T-helper 1 cell treated with Interleukin-12 subunit alpha and Interleukin-12 subunit beta and Interleukin-4 antibody, amounts not matched to agents 30 μg/mL and 1 μg/mL, for 36 hours (primary cell): Measurements from ENCODE around the gene HCST.
"Not testable (repeated sequence)": the region's sequence is repeated elsewhere in the genome, so short reads cannot be mapped to it uniquely, and the experiment has no call there.

Experiments used
- H3K27ac Mint-ChIP-seq: one replicate; pipeline ENCODE4 v1.8.0; 2021; ENCODE audit warnings: mild to moderate bottlenecking, mixed read lengths
- H3K27me3 Mint-ChIP-seq: one replicate; pipeline ENCODE4 v1.8.0; 2021; ENCODE audit warnings: low read depth, mixed read lengths
- H3K36me3 Mint-ChIP-seq: one replicate; pipeline ENCODE4 v1.8.0; 2021; ENCODE audit warnings: low read depth, mixed read lengths
- H3K4me1 Mint-ChIP-seq: one replicate; pipeline ENCODE4 v1.8.0; 2021; ENCODE audit warnings: low read depth, mixed read lengths
- H3K4me3 Mint-ChIP-seq: one replicate; pipeline ENCODE4 v1.8.0; 2021; ENCODE audit warnings: mild to moderate bottlenecking, moderate library complexity, mixed read lengths
- H3K9me3 Mint-ChIP-seq: one replicate; pipeline ENCODE4 v1.8.0; 2021; ENCODE audit warnings: mixed read lengths

HCST gene

DNA sequence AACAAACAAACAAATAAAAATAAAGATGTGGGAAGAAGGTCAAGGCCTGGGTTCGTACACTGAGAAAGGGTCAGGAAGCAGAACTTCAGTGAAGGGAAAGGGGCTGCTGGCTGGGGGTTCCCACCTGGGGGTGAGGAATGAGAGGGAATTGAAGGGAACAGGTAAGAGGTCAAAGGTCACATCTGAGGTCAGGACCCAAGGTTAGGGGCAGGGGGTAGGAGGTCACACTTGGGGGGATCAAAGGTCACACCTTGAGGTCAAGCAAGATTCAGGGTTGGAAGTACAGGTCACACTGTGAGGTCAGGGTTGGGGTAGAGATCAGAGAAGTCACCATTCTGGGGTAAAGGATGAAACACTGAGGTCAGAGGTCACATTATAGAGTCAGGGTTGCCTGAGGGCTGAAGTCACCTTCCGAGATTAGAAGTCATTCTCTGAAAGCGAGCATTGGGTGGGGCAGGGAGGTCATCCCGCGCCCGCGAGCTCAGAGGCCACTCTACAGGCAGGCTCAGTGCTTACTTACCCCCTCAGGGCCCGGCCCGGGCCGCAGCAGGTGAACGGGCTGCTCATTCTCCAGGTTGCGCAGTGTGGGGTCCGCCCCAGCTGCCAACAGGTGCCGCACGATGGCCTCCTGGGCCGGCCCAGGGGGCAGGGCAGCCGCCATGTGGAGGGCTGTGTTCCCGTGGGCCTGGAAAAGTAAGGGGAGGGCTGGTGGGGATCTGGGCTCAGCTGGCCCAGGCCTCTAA lies 12.8 kb upstream of the HCST start:
- peaks cover 47% of the 10 kb centered on the region for H3K36me3 Mint-ChIP-seq
- peaks cover 3% of the 10 kb centered on the region for H3K4me1 Mint-ChIP-seq
- no peak overlapping the region for H3K4me3 Mint-ChIP-seq
- H3K27ac Mint-ChIP-seq: no peak overlapping the region
- H3K27me3 Mint-ChIP-seq: no peaks in the 10 kb centered on the region
- no peaks in the 10 kb centered on the region for H3K9me3 Mint-ChIP-seq

GRCh38 chr19:35890113-35890650 lies 12.1 kb upstream of the HCST start:
- Mint-ChIP-seq H3K36me3 (peaks cover 49% of the 10 kb centered on the region), H3K27me3 (no peaks in the 10 kb centered on the region), H3K4me3 (no peak overlapping the region), H3K9me3 (no peaks in the 10 kb centered on the region), H3K27ac (no peak overlapping the region), H3K4me1 (peaks cover 3% of the 10 kb centered on the region)

DNA sequence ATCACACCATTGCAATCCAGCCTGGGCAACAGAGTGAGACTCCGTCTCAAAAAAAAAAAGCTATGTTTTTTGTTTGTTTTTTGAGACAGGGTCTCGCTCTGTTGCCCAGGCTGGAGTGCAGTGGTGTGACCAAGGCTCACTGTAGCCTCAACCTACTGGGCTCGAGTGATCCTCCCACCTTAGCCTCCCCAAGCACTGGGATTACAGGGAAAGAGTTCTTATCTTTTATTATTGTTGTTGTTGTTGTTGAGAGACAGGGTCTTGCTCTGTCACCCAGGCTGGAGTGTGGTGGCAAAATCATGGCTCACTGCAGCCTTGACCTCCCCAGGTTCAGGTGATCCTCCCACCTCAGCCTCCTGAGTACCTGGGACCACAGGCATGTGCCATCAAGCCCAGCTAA lies 10.5 kb upstream of the HCST start:
- not testable (repeated sequence) for H3K4me3 Mint-ChIP-seq, H3K4me1 Mint-ChIP-seq, H3K9me3 Mint-ChIP-seq, H3K27ac Mint-ChIP-seq, H3K27me3 Mint-ChIP-seq
- peaks cover 50% of the 10 kb centered on the region for H3K36me3 Mint-ChIP-seq

DNA sequence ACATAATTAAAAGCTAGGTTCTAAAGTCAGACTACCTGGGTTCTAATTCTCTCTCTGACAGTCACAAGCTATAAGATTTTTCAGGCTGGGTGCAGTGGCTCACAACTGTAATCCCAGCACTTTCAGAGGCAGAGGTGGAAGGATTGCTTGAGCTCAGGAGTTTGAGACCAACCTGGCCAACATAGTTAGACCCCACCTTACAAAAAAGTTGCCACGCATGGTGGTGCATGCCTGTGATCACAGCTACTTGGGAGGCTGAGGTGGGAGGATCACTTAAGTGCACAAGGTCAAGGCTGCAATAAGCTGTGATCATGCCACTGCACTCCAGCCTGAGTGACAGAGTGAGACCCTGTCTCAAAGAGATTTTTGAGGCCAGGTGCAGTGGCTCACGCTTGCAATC lies 8.0 kb upstream of the HCST start:
- Mint-ChIP-seq H3K4me3 (no peak overlapping the region), H3K4me1 (peaks cover 10% of the 10 kb centered on the region), H3K27ac (no peak overlapping the region), H3K27me3 (no peaks in the 10 kb centered on the region), H3K9me3 (no peaks in the 10 kb centered on the region), H3K36me3 (peaks cover 43% of the 10 kb centered on the region)

GRCh38 chr19:35895911-35896642 lies 6.3 kb upstream of the HCST start:
- Mint-ChIP-seq H3K27ac (peak overlapping the region; percentile 45), H3K9me3 (no peaks in the 10 kb centered on the region), H3K36me3 (peaks cover 31% of the 10 kb centered on the region), H3K4me1 (peaks cover 13% of the 10 kb centered on the region), H3K27me3 (no peaks in the 10 kb centered on the region), H3K4me3 (peak overlapping the region; percentile 62)

- Mint-ChIP-seq H3K9me3 (no peaks in the 10 kb centered on the region), H3K27ac (no peak overlapping the region), H3K27me3 (no peaks in the 10 kb centered on the region), H3K36me3 (peaks cover 30% of the 10 kb centered on the region), H3K4me3 (peak overlapping the region; percentile 31), H3K4me1 (peaks cover 15% of the 10 kb centered on the region)
Measured at GRCh38 chr19:35896643-35897040, 5.7 kb upstream of the HCST start.

DNA sequence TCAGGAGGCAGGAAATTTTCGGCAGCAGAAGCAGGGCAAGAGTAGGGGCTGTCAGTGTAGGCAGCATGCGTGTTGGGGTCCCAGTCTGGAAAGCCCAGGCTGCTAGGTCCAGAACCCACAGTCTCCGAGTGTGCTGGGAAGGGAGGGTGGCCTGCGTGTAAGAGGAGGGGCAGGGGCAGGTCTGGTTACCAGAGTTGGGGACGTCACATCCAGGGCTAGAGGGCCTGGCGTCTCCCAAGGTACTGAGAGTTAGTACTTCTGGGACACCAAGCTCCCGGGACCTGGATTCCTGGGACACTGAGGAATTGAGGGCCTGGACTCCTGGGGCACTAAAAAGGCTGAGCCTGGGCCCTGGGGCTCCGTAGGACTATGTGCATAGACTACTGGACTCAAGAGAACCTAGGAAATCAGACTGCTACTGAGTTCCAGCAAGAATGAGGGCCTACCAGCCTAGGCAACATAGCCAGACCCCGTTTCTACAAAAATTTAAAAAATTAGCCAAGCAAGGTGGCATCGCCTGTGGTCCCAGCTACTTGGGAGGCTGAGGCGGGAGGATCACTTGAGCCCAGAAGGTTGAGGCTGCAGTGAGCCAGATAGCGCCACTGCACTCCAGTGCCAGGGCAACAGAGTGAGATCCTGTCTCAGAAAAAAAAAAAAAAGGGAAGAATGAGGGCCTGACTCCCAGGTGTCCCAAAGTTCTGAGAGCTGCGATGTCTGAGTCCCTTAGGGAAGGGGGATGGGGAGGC lies 4.5 kb upstream of the HCST start:
- no peaks in the 10 kb centered on the region for H3K27me3 Mint-ChIP-seq
- peak overlapping the region; percentile 52 for H3K27ac Mint-ChIP-seq
- H3K4me1 Mint-ChIP-seq: peaks cover 26% of the 10 kb centered on the region
- H3K36me3 Mint-ChIP-seq: peaks cover 25% of the 10 kb centered on the region
- H3K4me3 Mint-ChIP-seq: peak overlapping the region; percentile 96
- no peaks in the 10 kb centered on the region for H3K9me3 Mint-ChIP-seq

DNA sequence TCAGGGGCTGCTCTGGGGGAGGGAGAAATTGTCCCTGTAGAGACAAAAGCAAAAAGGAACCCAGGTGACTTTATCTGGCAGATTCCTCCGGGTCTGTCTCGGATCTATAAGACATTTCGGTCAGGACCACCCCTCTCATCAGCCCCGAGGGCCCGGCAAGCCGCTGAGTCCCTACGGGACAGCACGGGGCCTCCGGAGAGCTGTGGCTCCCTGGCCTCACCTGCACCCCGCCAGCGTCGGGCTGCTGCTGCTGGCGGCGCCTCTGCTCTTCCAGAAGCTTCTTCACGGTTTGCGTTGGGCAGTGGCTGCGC lies 3.9 kb upstream of the HCST start:
- H3K36me3 Mint-ChIP-seq: peaks cover 24% of the 10 kb centered on the region
- H3K27me3 Mint-ChIP-seq: no peaks in the 10 kb centered on the region
- H3K4me1 Mint-ChIP-seq: peaks cover 31% of the 10 kb centered on the region
- no peaks in the 10 kb centered on the region for H3K9me3 Mint-ChIP-seq
- peak overlapping the region; percentile 97 for H3K27ac Mint-ChIP-seq
- H3K4me3 Mint-ChIP-seq: peak overlapping the region; percentile 96

DNA sequence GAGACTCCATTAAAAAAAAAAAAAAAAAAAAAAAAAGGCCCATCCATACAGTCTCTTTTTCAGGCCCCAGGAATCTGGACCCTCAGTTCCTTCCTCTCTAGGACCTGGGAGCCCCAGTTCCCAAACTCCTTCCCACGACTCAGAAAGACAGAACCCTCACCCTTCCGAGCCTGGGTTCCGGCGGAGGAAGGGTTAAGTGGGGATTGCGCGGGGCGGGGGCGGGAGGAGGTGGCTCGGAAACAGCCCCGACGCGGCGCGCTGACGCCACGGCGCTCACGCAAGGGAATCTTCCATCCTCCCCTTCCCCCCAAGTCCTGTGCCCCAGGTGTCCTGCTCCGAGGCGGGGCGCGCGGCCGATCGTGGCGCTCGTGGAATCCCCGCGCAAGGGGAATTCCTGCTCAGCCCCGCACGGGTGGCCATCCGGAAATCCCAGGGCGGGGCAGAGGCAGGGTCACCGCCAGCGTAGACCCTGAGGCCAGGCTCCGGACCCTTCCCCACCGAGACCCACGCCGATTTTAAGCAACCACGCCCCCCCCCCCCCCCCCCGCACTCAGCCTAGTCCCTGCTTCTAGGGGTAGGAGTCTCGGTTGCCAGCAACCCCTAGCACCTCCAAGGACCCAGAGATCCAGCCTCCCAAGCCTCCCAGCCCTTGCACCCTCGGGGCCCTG lies 2.6 kb upstream of the HCST start:
- Mint-ChIP-seq H3K4me1 (peaks cover 42% of the 10 kb centered on the region), H3K27ac (peak overlapping the region; percentile 97), H3K27me3 (no peaks in the 10 kb centered on the region), H3K9me3 (no peaks in the 10 kb centered on the region), H3K36me3 (peaks cover 25% of the 10 kb centered on the region), H3K4me3 (peak overlapping the region; percentile 96)

DNA sequence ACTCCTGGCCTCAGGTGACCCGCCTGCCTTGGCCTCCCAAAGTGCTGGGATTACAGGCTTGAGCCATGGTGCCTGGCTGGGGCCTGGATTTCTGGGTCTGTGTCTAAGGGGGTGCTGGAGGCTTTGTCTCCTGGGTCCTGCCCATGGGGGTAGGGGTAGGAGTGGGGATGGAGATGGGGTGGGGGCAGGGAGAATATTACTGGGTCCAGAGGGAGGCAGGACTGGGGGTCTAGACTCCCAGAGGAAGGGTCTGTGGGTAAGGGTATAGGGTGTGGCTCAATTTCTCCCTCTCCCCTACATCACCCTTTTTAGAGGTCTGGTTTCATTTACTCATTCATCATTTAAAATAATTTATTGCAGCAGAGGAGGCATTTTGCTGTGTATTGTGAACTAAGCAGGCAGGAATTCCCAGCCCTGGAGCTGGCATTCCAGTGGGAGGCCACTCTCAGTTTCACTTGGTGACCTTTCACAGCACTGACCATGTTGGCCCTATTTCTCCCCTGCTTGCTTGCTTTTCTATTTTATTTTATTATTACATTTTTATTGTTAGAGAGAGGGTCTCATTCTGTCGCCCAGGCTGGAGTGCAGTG lies 1.2 kb upstream of the HCST start:
- no peaks in the 10 kb centered on the region for H3K9me3 Mint-ChIP-seq
- peak overlapping the region; percentile 98 for H3K4me3 Mint-ChIP-seq
- peaks cover 17% of the 10 kb centered on the region for H3K36me3 Mint-ChIP-seq
- peak overlapping the region; percentile 97 for H3K27ac Mint-ChIP-seq
- H3K27me3 Mint-ChIP-seq: no peaks in the 10 kb centered on the region
- H3K4me1 Mint-ChIP-seq: peaks cover 44% of the 10 kb centered on the region

GRCh38 chr19:35902870-35903475 lies 644 bp downstream of the HCST start:
- Mint-ChIP-seq H3K27me3 (no peaks in the 10 kb centered on the region), H3K27ac (peak overlapping the region; percentile 96), H3K4me3 (peak overlapping the region; percentile 98), H3K36me3 (peaks cover 12% of the 10 kb centered on the region), H3K4me1 (peaks cover 40% of the 10 kb centered on the region), H3K9me3 (no peaks in the 10 kb centered on the region)

DNA sequence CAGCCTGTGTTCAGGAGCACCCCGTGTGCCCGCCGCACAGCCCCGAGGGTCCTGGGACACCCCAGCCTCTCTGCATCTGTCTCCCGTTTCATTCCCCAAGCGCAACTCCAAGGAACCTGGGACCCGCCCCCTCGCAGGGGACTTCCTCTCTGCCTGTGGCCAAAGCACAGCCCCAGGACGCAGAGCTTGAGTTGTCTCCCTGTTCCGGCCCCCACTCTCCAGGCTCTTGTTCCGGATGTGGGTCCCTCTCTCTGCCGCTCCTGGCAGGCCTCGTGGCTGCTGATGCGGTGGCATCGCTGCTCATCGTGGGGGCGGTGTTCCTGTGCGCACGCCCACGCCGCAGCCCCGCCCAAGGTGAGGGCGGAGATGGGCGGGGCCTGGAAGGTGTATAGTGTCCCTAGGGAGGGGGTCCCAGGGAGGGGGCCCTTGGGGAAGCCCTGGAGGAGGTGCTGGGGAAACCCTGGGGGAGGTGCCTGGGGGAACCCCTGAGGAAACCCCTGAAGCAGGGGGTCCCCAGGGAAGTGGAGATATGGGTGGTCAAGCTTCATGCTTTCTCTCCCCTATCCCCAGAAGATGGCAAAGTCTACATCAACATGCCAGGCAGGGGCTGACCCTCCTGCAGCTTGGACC lies 1.3 kb downstream of the HCST start:
- H3K9me3 Mint-ChIP-seq: no peaks in the 10 kb centered on the region
- H3K27me3 Mint-ChIP-seq: no peaks in the 10 kb centered on the region
- H3K27ac Mint-ChIP-seq: peak overlapping the region; percentile 96
- H3K4me3 Mint-ChIP-seq: peak overlapping the region; percentile 98
- H3K4me1 Mint-ChIP-seq: peaks cover 40% of the 10 kb centered on the region
- H3K36me3 Mint-ChIP-seq: peaks cover 8% of the 10 kb centered on the region

DNA sequence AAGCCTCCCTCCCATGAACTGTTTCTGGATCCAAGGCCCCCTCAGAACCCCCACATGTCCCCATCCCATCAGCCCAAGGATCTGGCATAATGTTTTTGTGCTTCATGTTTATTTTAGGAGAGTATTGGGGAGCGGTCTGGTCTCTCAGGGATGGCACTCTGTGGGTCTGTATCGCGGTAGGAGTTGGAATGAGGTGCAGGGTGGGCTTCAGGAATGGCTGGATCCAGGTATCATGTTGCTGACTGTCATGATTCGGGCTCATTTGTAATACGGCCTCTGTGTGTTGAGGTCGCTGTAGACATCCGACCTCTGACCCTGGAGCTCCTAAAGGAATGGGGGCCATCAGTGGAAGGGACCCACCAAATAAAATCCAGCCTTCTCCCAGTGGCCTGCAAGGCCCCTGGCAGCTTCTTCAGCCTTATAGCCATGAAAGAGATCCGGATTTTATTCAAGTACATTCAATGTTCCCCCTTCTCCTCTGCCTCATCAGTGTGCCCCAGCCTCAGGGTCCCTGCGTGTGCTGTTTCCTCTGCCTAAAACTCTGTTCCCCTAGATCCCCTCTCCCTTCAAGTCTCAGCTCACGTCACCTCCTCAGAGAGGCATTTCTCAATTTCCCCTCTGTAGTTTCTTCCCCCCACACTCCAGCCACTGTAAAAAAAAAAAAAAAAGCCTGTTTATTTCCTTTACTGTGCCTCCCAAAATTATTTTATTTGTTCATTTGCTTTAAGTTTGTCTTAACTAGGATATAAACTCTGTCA lies 2.2 kb downstream of the HCST start:
- Mint-ChIP-seq H3K27me3 (no peaks in the 10 kb centered on the region), H3K27ac (peak overlapping the region; percentile 71)

More for the DNA sequence above, 2.2 kb downstream of the HCST start:
- Mint-ChIP-seq H3K4me1 (peaks cover 44% of the 10 kb centered on the region), H3K9me3 (no peaks in the 10 kb centered on the region), H3K36me3 (peaks cover 6% of the 10 kb centered on the region), H3K4me3 (peak overlapping the region; percentile 22)
